EL (cell line): ENCODE results near the gene CACNA1D.
A peak's percentile ranks its signal among the peaks of the same experiment; 100 is the strongest.

ENCODE experiments used
- DNase-seq: peaks from one replicate; pipeline ENCODE4 v3.0.0-alpha.2; 2016

The CACNA1D gene

GRCh38 chr3:53799338-53799865 is 305.0 kb downstream of the CACNA1D start:
- no peak for DNase-seq

- no peak for DNase-seq
Measured at GRCh38 chr3:53800041-53800906, 305.9 kb downstream of the CACNA1D start.

GRCh38 chr3:53801319-53801718 is 306.9 kb downstream of the CACNA1D start:
- DNase-seq = no peak

GRCh38 chr3:53802256-53802880 is 308.0 kb downstream of the CACNA1D start:
- DNase-seq = no peak

GRCh38 chr3:53803124-53803815 is 308.9 kb downstream of the CACNA1D start:
- DNase-seq = no peak

GRCh38 chr3:53803816-53804695 is 309.6 kb downstream of the CACNA1D start:
- DNase-seq = no peak

GRCh38 chr3:53804697-53805462 is 310.5 kb downstream of the CACNA1D start:
- DNase-seq = peak; percentile 88

- no peak for DNase-seq
Measured at GRCh38 chr3:53805463-53806159, 311.2 kb downstream of the CACNA1D start.

GRCh38 chr3:53806182-53807116 is 312.0 kb downstream of the CACNA1D start:
- peak; percentile 85 for DNase-seq

GRCh38 chr3:53807117-53807810 is 312.9 kb downstream of the CACNA1D start:
- DNase-seq = no peak

GRCh38 chr3:53808496-53808895 is 314.1 kb downstream of the CACNA1D start:
- no peak for DNase-seq

GRCh38 chr3:53809267-53809666 is 314.9 kb downstream of the CACNA1D start:
- no peak for DNase-seq

GRCh38 chr3:53809764-53810400 is 315.5 kb downstream of the CACNA1D start:
- no peak for DNase-seq

GRCh38 chr3:53811143-53811927 is 316.9 kb downstream of the CACNA1D start:
- no peak for DNase-seq

- DNase-seq = no peak
Measured at GRCh38 chr3:53812434-53812833, 318.0 kb downstream of the CACNA1D start.

GRCh38 chr3:53813229-53813628 is 318.8 kb downstream of the CACNA1D start:
- no peak for DNase-seq

GRCh38 chr3:53813876-53814275 is 319.5 kb downstream of the CACNA1D start:
- no peak for DNase-seq

GRCh38 chr3:53815067-53815466 is 320.7 kb downstream of the CACNA1D start:
- DNase-seq = no peak
